Right lobe of liver (tissue), 4 donors: ENCODE data around the gene MAST3.

Source experiments
- POLR2A ChIP-seq: fragments of 450-650 bp; IDR thresholded peaks from one replicate; pipeline ENCODE4 v1.6.1; 2017; ENCODE audit warnings: antibody characterized with exemption, mild to moderate bottlenecking
- TF ChIP-seq, protein P1 (sequence below), 4 donors: fragments of 200-600 bp in 3 of 4; fragments of 450-650 bp in 1 of 4; IDR thresholded peaks; one replicate each; pipeline versions ENCODE4 v1.5.1 to v1.8.0; 2016 to 2022; ENCODE audit warnings: antibody characterized with exemption in 4 of 4, mild to moderate bottlenecking in 2 of 4
- donor health status: DM: no; HTN: no; CAD: no.
- donor health status: DM: no; HTN: no; CAD: no.
- donor health status: DM: no; HTN: yes; CAD: no.

GRCh38 chr19:18060472-18060871 is 37.1 kb upstream of the MAST3 start:
- TF ChIP-seq, protein P1, sequence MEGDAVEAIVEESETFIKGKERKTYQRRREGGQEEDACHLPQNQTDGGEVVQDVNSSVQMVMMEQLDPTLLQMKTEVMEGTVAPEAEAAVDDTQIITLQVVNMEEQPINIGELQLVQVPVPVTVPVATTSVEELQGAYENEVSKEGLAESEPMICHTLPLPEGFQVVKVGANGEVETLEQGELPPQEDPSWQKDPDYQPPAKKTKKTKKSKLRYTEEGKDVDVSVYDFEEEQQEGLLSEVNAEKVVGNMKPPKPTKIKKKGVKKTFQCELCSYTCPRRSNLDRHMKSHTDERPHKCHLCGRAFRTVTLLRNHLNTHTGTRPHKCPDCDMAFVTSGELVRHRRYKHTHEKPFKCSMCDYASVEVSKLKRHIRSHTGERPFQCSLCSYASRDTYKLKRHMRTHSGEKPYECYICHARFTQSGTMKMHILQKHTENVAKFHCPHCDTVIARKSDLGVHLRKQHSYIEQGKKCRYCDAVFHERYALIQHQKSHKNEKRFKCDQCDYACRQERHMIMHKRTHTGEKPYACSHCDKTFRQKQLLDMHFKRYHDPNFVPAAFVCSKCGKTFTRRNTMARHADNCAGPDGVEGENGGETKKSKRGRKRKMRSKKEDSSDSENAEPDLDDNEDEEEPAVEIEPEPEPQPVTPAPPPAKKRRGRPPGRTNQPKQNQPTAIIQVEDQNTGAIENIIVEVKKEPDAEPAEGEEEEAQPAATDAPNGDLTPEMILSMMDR (IDR thresholded peaks at IDR 0.05), result no peak
- no peak for TF ChIP-seq POLR2A
